ENCODE measurements around the gene RAB11FIP4.

- TF ChIP-seq MAX (IDR thresholded peaks at IDR 0.05; ENCODE audit: low read depth, low read length) (no peak), CTCF (IDR thresholded peaks at IDR 0.05; ENCODE audit: low read depth, low read length) (no peak)
These were observed 25.7 kb downstream of the RAB11FIP4 start for GRCh38 chr17:31417051-31417792.

Measured in NB4 (cell line).